ENCODE data around the gene HSF5. TPM values are rescaled to one million over a fixed set of nuclear protein-coding genes. Genes with fewer than 3 reads are reported as not detected.

The HSF5 gene
- total RNA-seq, 1 experiment from 2014 or later = not detected

DNA sequence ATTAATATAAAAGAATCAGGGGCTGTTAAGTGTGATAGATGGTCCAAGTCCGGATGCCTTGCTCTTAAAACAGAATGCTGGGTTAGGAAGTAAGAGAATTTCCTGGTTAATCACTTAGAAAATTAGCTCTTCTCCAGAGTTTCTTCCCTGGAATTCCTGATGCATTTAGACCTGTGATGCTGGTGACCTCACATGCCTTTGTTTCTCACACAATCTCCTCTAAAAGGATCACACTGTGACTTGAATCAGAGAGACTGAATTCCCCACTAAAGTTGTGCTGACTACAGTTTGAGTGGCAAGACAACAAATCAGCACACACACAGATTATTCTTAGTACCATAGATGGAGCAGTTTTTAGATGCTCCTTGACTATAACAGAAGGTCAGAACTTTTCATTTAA is 66.5 kb downstream of the HSF5 start (continued):
- TF ChIP-seq POLR2A (IDR thresholded peaks at IDR 0.05; ENCODE audit: borderline replicate concordance, extremely low read depth, insufficient read depth, insufficient read length) (no peak), SRF (IDR thresholded peaks at IDR 0.05; ENCODE audit: low read depth) (no peak), ZNF274 (IDR thresholded peaks at IDR 0.05; ENCODE audit: low read depth, low read length) (no peak)
- TF ChIP-seq, protein P1, sequence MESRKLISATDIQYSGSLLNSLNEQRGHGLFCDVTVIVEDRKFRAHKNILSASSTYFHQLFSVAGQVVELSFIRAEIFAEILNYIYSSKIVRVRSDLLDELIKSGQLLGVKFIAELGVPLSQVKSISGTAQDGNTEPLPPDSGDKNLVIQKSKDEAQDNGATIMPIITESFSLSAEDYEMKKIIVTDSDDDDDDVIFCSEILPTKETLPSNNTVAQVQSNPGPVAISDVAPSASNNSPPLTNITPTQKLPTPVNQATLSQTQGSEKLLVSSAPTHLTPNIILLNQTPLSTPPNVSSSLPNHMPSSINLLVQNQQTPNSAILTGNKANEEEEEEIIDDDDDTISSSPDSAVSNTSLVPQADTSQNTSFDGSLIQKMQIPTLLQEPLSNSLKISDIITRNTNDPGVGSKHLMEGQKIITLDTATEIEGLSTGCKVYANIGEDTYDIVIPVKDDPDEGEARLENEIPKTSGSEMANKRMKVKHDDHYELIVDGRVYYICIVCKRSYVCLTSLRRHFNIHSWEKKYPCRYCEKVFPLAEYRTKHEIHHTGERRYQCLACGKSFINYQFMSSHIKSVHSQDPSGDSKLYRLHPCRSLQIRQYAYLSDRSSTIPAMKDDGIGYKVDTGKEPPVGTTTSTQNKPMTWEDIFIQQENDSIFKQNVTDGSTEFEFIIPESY (IDR thresholded peaks at IDR 0.05; ENCODE audit: extremely low read depth, insufficient replicate concordance, low read length) = no peak

DNA sequence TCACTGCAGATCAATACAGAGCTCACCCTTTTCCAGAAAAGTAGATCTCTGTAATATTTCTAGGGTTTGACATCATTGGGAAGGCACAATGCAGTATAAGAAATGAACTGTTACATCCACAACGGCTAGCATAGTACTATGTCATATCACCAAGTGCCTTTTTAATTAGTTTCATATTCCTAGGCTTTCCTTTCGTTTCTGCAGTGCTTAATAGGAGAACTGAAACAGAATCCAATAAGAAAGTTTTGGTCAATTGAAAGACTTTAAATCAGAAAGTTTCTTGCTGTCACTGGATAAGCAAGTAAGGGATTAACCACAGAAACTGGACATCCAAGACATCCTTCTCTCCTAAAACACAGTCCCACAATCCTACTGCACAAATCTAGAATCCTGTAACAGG is 67.4 kb downstream of the HSF5 start:
- no peak for DNase-seq (ENCODE audit: low read depth, low spot score)
- intact Hi-C loops (cut with micrococcal nuclease) = no loop called here
- TF ChIP-seq SIN3A (IDR thresholded peaks at IDR 0.05; ENCODE audit: low read depth) (no peak), POLR2AphosphoS5 (IDR thresholded peaks at IDR 0.05; ENCODE audit: low read depth, low read length) (no peak), CBX3 (IDR thresholded peaks at IDR 0.05; ENCODE audit: low read depth) (no peak), CEBPB (IDR thresholded peaks at IDR 0.05; ENCODE audit: low read depth) (no peak), ZFX (IDR thresholded peaks at IDR 0.05) (no peak), RAD21 (IDR thresholded peaks at IDR 0.05; ENCODE audit: low read depth) (no peak), SRF (IDR thresholded peaks at IDR 0.05; ENCODE audit: low read depth) (no peak), FOSL1 (IDR thresholded peaks at IDR 0.05; ENCODE audit: low read depth) (no peak)
- TF ChIP-seq, protein P2, sequence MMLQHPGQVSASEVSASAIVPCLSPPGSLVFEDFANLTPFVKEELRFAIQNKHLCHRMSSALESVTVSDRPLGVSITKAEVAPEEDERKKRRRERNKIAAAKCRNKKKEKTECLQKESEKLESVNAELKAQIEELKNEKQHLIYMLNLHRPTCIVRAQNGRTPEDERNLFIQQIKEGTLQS (IDR thresholded peaks at IDR 0.05) = no peak
- TF ChIP-seq, protein P3, sequence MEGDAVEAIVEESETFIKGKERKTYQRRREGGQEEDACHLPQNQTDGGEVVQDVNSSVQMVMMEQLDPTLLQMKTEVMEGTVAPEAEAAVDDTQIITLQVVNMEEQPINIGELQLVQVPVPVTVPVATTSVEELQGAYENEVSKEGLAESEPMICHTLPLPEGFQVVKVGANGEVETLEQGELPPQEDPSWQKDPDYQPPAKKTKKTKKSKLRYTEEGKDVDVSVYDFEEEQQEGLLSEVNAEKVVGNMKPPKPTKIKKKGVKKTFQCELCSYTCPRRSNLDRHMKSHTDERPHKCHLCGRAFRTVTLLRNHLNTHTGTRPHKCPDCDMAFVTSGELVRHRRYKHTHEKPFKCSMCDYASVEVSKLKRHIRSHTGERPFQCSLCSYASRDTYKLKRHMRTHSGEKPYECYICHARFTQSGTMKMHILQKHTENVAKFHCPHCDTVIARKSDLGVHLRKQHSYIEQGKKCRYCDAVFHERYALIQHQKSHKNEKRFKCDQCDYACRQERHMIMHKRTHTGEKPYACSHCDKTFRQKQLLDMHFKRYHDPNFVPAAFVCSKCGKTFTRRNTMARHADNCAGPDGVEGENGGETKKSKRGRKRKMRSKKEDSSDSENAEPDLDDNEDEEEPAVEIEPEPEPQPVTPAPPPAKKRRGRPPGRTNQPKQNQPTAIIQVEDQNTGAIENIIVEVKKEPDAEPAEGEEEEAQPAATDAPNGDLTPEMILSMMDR (IDR thresholded peaks at IDR 0.05 in 2 of 3, conservative IDR thresholded peaks at IDR 0.05 in 1 of 3; ENCODE audit: borderline replicate concordance in 1 of 3, insufficient read depth in 1 of 3, low read depth in 2 of 3, low read length in 2 of 3) = no peak
- TF ChIP-seq, protein P4, sequence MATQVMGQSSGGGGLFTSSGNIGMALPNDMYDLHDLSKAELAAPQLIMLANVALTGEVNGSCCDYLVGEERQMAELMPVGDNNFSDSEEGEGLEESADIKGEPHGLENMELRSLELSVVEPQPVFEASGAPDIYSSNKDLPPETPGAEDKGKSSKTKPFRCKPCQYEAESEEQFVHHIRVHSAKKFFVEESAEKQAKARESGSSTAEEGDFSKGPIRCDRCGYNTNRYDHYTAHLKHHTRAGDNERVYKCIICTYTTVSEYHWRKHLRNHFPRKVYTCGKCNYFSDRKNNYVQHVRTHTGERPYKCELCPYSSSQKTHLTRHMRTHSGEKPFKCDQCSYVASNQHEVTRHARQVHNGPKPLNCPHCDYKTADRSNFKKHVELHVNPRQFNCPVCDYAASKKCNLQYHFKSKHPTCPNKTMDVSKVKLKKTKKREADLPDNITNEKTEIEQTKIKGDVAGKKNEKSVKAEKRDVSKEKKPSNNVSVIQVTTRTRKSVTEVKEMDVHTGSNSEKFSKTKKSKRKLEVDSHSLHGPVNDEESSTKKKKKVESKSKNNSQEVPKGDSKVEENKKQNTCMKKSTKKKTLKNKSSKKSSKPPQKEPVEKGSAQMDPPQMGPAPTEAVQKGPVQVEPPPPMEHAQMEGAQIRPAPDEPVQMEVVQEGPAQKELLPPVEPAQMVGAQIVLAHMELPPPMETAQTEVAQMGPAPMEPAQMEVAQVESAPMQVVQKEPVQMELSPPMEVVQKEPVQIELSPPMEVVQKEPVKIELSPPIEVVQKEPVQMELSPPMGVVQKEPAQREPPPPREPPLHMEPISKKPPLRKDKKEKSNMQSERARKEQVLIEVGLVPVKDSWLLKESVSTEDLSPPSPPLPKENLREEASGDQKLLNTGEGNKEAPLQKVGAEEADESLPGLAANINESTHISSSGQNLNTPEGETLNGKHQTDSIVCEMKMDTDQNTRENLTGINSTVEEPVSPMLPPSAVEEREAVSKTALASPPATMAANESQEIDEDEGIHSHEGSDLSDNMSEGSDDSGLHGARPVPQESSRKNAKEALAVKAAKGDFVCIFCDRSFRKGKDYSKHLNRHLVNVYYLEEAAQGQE (IDR thresholded peaks at IDR 0.05; ENCODE audit: low read depth) = no peak
- TF ChIP-seq, protein P1 (IDR thresholded peaks at IDR 0.05; ENCODE audit: extremely low read depth, insufficient replicate concordance, low read length) = no peak
- ATAC-seq = no peak
- Histone ChIP-seq H3K9me3 (ENCODE audit: control insufficient read depth in 1 of 2, insufficient read depth in 1 of 2, low read depth in 1 of 2, low read length in 2 of 2) (no peaks in the 10 kb centered on the region), H3K4me2 (ENCODE audit: low read length) (no peak overlapping the region), H2AFZ (ENCODE audit: low read depth, low read length, poor library complexity, severe bottlenecking) (peak overlapping the region; percentile 12), H3K36me3 (ENCODE audit: control insufficient read depth in 1 of 2, insufficient read depth in 2 of 2, low read length in 2 of 2) (no peaks in the 10 kb centered on the region), H4K20me1 (ENCODE audit: insufficient read depth) (no peaks in the 10 kb centered on the region), H3K4me3 (replicated peaks in 1 of 2; ENCODE audit: low read depth in 1 of 2, low read length in 2 of 2) (no peak overlapping the region), H3K79me2 (ENCODE audit: insufficient read depth, low read length) (peaks cover 15% of the 10 kb centered on the region), H3K9ac (ENCODE audit: low read length) (no peak overlapping the region), H3K27ac (ENCODE audit: low read depth, low read length) (no peak overlapping the region), H3K9me2 (ENCODE audit: insufficient read depth) (no peaks in the 10 kb centered on the region), H3K27me3 (ENCODE audit: insufficient read depth, low read length) (no peaks in the 10 kb centered on the region), H3K4me1 (ENCODE audit: control insufficient read depth in 1 of 2, insufficient read depth in 2 of 2, low read length in 2 of 2) (peaks cover 24 to 36% of the 10 kb centered on the region in 2 experiments)
- ChIA-PET POLR2A (no interaction called here), RAD21 (ENCODE audit: low non-redundant PET in 1 of 2, low total read pairs in 2 of 2, uncharacterized antibody in 2 of 2, unreplicated experiment in 2 of 2) (no interaction called here), CTCF (interaction anchor here (0.9 to 1.5 kb wide), 2 partner anchors 18 to 103 kb away, joined by 3 to 4 read pairs; no protein-coding TSS in a partner anchor)
- no TSS peak for BruUV-seq (replicated peaks)
